HG03432 (cell line): Measurements from ENCODE around the gene SBF2.

Experiments used
- ATAC-seq: cut with Tn5 transposase; IDR thresholded peaks from one replicate; pipeline ENCODE4 v1.9.1; 2021; ENCODE audit warnings: mild to moderate bottlenecking, moderate library complexity; ENCODE audit not compliant: unreplicated experiment

SBF2 gene

GRCh38 chr11:9789910-9790309 is 504.1 kb downstream of the SBF2 start:
- no peak for ATAC-seq

- ATAC-seq = no peak
Measured at GRCh38 chr11:9787981-9788521, 506.0 kb downstream of the SBF2 start.

- ATAC-seq = no peak
Measured at GRCh38 chr11:9787260-9787659, 506.8 kb downstream of the SBF2 start.

- ATAC-seq = no peak
Measured at GRCh38 chr11:9784602-9785315, 509.3 kb downstream of the SBF2 start.

GRCh38 chr11:9783986-9784385 is 510.0 kb downstream of the SBF2 start:
- no peak for ATAC-seq

- ATAC-seq = no peak
Measured at GRCh38 chr11:9780929-9781328, 513.1 kb downstream of the SBF2 start.

GRCh38 chr11:9777525-9777924 is 516.5 kb downstream of the SBF2 start:
- no peak for ATAC-seq

- ATAC-seq = no peak
Measured at GRCh38 chr11:9777066-9777465, 517.0 kb downstream of the SBF2 start.

GRCh38 chr11:9776203-9776602 is 517.8 kb downstream of the SBF2 start:
- no peak for ATAC-seq

GRCh38 chr11:9775398-9775779 is 518.6 kb downstream of the SBF2 start:
- ATAC-seq = no peak

- ATAC-seq = no peak
Measured at GRCh38 chr11:9774591-9775397, 519.2 kb downstream of the SBF2 start.

GRCh38 chr11:9774109-9774508 is 519.9 kb downstream of the SBF2 start:
- ATAC-seq = no peak

- no peak for ATAC-seq
Measured at GRCh38 chr11:9773524-9773923, 520.5 kb downstream of the SBF2 start.

- ATAC-seq = no peak
Measured at GRCh38 chr11:9772218-9772617, 521.8 kb downstream of the SBF2 start.

- no peak for ATAC-seq
Measured at GRCh38 chr11:9771071-9771511, 522.9 kb downstream of the SBF2 start.

GRCh38 chr11:9769621-9770020 is 524.4 kb downstream of the SBF2 start:
- no peak for ATAC-seq

GRCh38 chr11:9765320-9766101 is 528.5 kb downstream of the SBF2 start:
- peak; percentile 63 for ATAC-seq

- ATAC-seq = no peak
Measured at GRCh38 chr11:9763301-9763700, 530.7 kb downstream of the SBF2 start.

GRCh38 chr11:9762531-9762930 is 531.5 kb downstream of the SBF2 start:
- no peak for ATAC-seq

- no peak for ATAC-seq
Measured at GRCh38 chr11:9761441-9761945, 532.5 kb downstream of the SBF2 start.

- no peak for ATAC-seq
Measured at GRCh38 chr11:9760193-9760575, 533.8 kb downstream of the SBF2 start.
